DOHH2 (cell line): ENCODE data around the gene SLC22A15.

Experiments used
- CTCF ChIP-seq: fragments of 200-600 bp; sonication (generic); IDR thresholded peaks from one replicate; pipeline ENCODE4 v1.5.1; 2014; ENCODE audit warnings: antibody characterized with exemption, mild to moderate bottlenecking, low read depth, low read length; ENCODE audit not compliant: poor library complexity, severe bottlenecking
- EZH2phosphoT487 ChIP-seq: fragments of 200-600 bp; sonication (generic); IDR thresholded peaks from 2 replicates; pipeline ENCODE4 v1.6.1; 2017; ENCODE audit warnings: borderline replicate concordance, mild to moderate bottlenecking, antibody characterized with exemption, low read length, moderate library complexity, mixed read lengths

- TF ChIP-seq CTCF (no peak), EZH2phosphoT487 (no peak)
Observed at GRCh38 chr1:116075575-116075974, 99.3 kb downstream of the SLC22A15 start.
